ENCODE data around the gene CYP4F8.
"Not testable (repeated sequence)": the region's sequence is repeated elsewhere in the genome, so short reads cannot be mapped to it uniquely, and the experiment has no call there.

Gene CYP4F8

DNA sequence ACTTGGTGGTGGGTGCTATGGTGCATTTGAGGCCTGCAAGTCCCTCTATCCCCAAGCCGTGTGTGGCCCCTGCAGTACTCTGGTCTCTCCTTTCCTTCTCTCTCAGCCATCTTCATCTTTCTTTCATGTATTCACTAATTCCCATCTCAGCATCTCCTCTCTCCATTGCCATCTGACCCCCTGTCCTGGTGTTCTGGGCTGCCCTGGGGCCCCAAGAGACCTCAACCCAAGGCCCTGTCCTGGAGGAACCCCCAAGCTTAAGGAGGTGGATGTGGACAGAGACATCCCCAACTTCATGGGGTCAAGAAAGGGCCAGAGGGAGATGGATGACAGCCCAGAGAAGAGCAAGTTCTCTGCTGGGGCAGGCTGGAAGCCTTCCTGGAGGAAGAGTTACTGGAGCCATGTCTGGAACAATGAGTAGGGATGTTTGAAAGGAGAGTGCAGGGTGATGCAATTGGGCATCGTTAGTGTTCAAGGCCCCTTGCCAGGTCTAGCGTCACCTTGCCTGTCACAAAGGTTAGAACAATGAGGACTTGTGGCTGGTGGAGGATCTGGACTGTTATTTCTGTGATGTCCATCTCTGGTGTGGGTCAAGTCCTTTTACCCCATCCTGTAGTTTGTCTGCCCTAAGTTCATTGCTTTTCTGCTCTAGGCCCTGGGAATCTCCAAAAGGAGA, 29.2 kb downstream of the CYP4F8 start:
- no peak for DNase-seq (ENCODE audit: low read depth in 2 of 2)
- TF ChIP-seq, protein P1, sequence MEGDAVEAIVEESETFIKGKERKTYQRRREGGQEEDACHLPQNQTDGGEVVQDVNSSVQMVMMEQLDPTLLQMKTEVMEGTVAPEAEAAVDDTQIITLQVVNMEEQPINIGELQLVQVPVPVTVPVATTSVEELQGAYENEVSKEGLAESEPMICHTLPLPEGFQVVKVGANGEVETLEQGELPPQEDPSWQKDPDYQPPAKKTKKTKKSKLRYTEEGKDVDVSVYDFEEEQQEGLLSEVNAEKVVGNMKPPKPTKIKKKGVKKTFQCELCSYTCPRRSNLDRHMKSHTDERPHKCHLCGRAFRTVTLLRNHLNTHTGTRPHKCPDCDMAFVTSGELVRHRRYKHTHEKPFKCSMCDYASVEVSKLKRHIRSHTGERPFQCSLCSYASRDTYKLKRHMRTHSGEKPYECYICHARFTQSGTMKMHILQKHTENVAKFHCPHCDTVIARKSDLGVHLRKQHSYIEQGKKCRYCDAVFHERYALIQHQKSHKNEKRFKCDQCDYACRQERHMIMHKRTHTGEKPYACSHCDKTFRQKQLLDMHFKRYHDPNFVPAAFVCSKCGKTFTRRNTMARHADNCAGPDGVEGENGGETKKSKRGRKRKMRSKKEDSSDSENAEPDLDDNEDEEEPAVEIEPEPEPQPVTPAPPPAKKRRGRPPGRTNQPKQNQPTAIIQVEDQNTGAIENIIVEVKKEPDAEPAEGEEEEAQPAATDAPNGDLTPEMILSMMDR (IDR thresholded peaks at IDR 0.05; ENCODE audit: low read depth, low read length), result no peak
- no peak overlapping the region for H3K4me3 ChIP-seq (replicated peaks in 1 of 2; ENCODE audit: low read depth in 2 of 2, low read length in 2 of 2)

DNA sequence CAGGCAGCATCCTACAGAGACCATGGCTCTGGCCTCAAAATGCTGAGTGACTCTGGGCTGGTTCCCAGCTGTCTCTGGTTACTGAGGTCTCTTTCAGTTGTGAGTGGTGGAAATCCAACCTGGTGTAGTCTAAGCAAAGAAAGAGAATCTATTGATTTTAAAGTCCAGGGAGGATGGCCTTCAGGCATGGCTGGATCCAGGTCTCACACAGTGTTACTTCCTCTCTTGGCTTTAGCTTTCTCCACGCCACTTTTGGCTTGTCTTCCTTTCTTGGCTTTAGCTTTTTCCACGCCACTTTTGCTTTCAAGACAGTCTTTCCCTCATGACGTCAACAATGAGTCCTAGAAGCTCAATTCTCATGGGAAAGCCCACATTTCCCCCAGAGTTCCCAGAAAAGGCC, 29.8 kb downstream of the CYP4F8 start:
- no peak for DNase-seq (ENCODE audit: low read depth in 2 of 2)
- H3K4me3 ChIP-seq (replicated peaks in 1 of 2; ENCODE audit: low read depth in 2 of 2, low read length in 2 of 2), result no peak overlapping the region
- TF ChIP-seq, protein P1 (IDR thresholded peaks at IDR 0.05; ENCODE audit: low read depth, low read length), result no peak

DNA sequence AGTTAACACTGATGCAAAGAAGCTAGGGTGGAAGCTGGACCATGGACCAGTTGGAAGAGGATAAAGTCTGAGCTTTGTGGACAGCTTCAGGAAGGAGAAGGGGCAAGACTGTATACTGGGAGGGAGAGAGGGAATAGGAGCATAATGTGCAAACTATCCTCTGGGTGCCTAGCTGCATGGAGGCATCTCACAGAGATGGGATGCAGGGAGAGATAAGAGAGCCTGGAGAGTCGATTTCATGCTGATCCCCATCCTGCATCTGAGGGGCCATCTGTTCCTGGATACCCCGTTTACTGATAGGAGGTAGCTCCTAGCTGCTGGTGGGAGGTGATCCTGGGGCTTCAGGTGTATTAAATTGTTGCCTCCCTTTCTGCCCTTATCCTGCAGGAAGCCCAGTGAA, 34.5 kb downstream of the CYP4F8 start:
- DNase-seq (ENCODE audit: low read depth in 2 of 2), result no peak
- TF ChIP-seq, protein P1 (IDR thresholded peaks at IDR 0.05; ENCODE audit: low read depth, low read length), result no peak
- H3K4me3 ChIP-seq (replicated peaks in 1 of 2; ENCODE audit: low read depth in 2 of 2, low read length in 2 of 2), result no peak overlapping the region

DNA sequence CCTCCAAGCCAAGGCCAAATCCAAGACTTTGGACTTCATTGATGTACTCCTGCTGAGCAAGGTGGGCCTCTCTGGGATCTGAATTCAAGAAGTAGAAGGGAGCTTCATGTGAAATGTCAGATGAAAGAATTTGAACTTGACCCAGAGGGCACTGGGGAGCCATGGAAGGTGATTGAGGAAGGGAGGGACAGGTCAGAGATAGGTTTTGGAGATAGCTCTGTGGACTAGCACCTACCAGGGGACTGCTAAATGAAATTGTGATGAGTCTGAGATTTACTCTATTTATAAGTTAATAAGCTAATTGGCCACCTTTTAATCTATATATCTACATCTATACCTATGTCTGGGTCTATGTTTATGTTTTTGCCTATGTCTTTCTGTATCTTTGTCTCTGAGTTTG, 35.1 kb downstream of the CYP4F8 start:
- not testable (repeated sequence) for H3K4me3 ChIP-seq (replicated peaks in 1 of 2; ENCODE audit: low read depth in 2 of 2, low read length in 2 of 2); DNase-seq (ENCODE audit: low read depth in 2 of 2)

DNA sequence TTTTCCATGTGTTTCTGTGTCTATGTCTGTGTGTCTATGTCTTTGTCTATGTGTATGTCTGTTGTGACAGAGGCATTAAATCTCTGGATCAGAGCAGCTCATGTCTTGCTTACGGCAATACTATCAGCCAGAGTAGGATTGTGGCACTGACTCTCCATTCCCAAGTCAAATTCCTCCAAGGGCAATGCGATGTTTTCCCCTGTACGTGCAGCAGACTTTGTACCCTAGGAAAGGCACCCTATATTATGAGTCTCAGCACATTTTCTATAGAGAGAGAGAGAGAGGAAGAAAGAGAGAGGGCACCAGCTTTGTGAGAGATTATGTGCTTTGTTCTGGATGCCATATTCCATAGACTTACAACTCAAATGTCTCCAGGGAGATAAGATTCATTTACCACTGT, 36.8 kb downstream of the CYP4F8 start:
- TF ChIP-seq, protein P1 (IDR thresholded peaks at IDR 0.05; ENCODE audit: low read depth, low read length), result no peak
- DNase-seq (ENCODE audit: low read depth in 2 of 2), result no peak
- H3K4me3 ChIP-seq (replicated peaks in 1 of 2; ENCODE audit: low read depth in 2 of 2, low read length in 2 of 2), result no peak overlapping the region

DNA sequence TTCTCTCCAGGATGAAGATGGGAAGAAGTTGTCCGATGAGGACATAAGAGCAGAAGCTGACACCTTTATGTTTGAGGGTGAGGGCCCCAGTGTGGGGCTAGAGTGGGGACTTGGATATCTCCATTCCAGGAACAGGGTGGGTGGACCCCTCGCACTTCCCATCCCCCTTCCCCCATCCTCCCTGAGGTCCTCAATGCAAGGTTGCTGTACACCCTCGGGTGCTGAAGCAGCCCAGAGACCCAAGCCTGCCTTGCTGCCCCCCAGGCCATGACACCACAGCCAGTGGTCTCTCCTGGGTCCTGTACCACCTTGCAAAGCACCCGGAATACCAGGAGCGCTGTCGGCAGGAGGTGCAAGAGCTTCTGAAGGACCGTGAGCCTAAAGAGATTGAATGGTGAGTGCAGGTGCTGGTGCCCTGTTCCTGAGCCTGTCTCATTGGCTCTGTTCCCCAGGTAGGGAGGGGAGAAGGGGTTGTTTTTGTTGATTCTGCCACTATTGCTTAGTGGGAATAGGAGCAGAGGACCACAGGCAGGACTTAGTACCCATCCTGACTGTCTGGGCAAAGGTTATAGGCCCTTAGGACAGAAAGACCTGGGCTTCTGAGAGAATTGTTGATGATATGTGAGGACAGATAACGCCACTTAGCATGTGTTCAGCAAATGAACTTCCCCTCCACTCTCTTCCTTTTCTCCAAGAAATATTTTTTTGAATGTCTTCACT, 37.7 kb downstream of the CYP4F8 start:
- TF ChIP-seq, protein P1 (IDR thresholded peaks at IDR 0.05; ENCODE audit: low read depth, low read length), result no peak

DNA sequence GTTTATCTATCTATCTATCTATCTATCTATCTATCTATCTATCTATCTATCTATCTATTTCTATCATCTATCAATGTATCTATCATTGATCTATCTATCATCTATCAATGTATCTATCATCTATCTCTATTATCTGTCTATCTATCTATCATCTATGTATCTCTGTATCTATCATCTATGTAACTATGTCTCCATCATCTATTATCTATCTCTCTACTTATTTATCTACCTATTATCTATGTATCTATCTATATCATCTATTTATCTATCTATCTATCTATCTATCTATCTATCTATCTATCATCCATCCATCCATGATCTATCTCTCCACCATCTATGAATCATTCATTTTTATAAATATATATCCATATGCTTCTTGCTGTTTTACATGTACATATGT, 41.4 kb downstream of the CYP4F8 start:
- no peak overlapping the region for H3K4me3 ChIP-seq (replicated peaks in 1 of 2; ENCODE audit: low read depth in 2 of 2, low read length in 2 of 2)
- TF ChIP-seq, protein P1 (IDR thresholded peaks at IDR 0.05; ENCODE audit: low read depth, low read length), result no peak
- no peak for DNase-seq (ENCODE audit: low read depth in 2 of 2)

More for the DNA sequence above, 37.7 kb downstream of the CYP4F8 start:
- DNase-seq (ENCODE audit: low read depth in 2 of 2), result no peak
- no peak overlapping the region for H3K4me3 ChIP-seq (replicated peaks in 1 of 2; ENCODE audit: low read depth in 2 of 2, low read length in 2 of 2)
